ENCODE measurements around the gene PRSS53. TPM values are rescaled to one million over a fixed set of nuclear protein-coding genes. Genes with fewer than 3 reads are reported as not detected.

The PRSS53 gene
- total RNA-seq, 1 experiment from 2014 or later: 2.8 TPM

- Histone ChIP-seq H4K5ac (ENCODE audit: insufficient read length, low read depth, low read length) (no peak overlapping the region), H3K4me1 (ENCODE audit: insufficient read depth, low read length) (no peaks in the 10 kb centered on the region), H2BK5ac (ENCODE audit: insufficient read length, low read length) (no peak overlapping the region), H4K91ac (ENCODE audit: insufficient read length, low read depth, low read length) (no peak overlapping the region), H2AK5ac (ENCODE audit: insufficient read length, low read length) (no peak overlapping the region), H3K9ac (ENCODE audit: extremely low read depth, insufficient read length, low read length) (no peak overlapping the region), H3K4ac (ENCODE audit: low read depth, low read length) (no peak overlapping the region), H2AFZ (ENCODE audit: low read length) (no peak overlapping the region), H3K27ac (ENCODE audit: insufficient read length, low read depth, low read length) (no peak overlapping the region), H3K9me3 (ENCODE audit: control insufficient read depth, low read depth, low read length) (no peaks in the 10 kb centered on the region), H2BK15ac (ENCODE audit: low read depth, low read length) (no peak overlapping the region), H2BK120ac (ENCODE audit: low read depth, low read length, poor library complexity, severe bottlenecking) (no peak overlapping the region), H4K8ac (replicated peaks; ENCODE audit: insufficient read length, low read depth, low read length) (no peak overlapping the region), H3K79me2 (ENCODE audit: insufficient read depth, low read length) (peaks cover 27% of the 10 kb centered on the region; the same call in 1 of the 2 replicates), H3K23me2 (ENCODE audit: insufficient read length, low read depth, low read length, poor library complexity, severe bottlenecking) (peaks cover 9% of the 10 kb centered on the region), H3K56ac (ENCODE audit: insufficient read length, low read depth, low read length) (no peak overlapping the region), H3T11ph (ENCODE audit: low read length) (no peak overlapping the region), H3K18ac (ENCODE audit: insufficient read length, low read depth, low read length) (no peak overlapping the region), H4K20me1 (ENCODE audit: control insufficient read depth, insufficient read depth, insufficient read length) (no peaks in the 10 kb centered on the region), H3K4me2 (ENCODE audit: insufficient read depth, insufficient read length, low read length) (peak overlapping the region; percentile 89), H3K23ac (ENCODE audit: insufficient read length, low read depth, low read length) (no peak overlapping the region), H3K79me1 (ENCODE audit: insufficient read depth, low read depth, low read length, poor library complexity, severe bottlenecking) (peaks cover 12% of the 10 kb centered on the region), H3K27me3 (ENCODE audit: insufficient read depth, low read length) (no peaks in the 10 kb centered on the region), H2BK12ac (ENCODE audit: insufficient read length, low read depth, low read length) (no peak overlapping the region), H2BK20ac (ENCODE audit: low read depth, low read length, poor library complexity, severe bottlenecking) (no peak overlapping the region), H3K14ac (ENCODE audit: insufficient read depth, low read length) (no peak overlapping the region)
- TF ChIP-seq CTCF (conservative IDR thresholded peaks at IDR 0.05): no peak
- H3K36me3 Mint-ChIP-seq (ENCODE audit: insufficient read depth in 1 of 3, low read depth in 3 of 3): peaks cover 3 to 11% (median 8%) of the 10 kb centered on the region in 3 experiments; a peak in 5 of 7 replicates
- WGBS (ENCODE audit: extremely low coverage, insufficient read length, low lambda C conversion rate): no CpG with 5 or more reads among the region's 4 CpGs
- peaks cover 16 to 20% of the 10 kb centered on the region in 2 experiments for H3K4me1 Mint-ChIP-seq
- H3K9me3 Mint-ChIP-seq: no peaks in the 10 kb centered on the region; a peak in 1 of 5 replicates
- no peaks in the 10 kb centered on the region for H3K27me3 Mint-ChIP-seq (ENCODE audit: low read depth)
- peak overlapping the region in 1 of 3 experiments; percentile 94; a peak in 2 of 7 replicates for H3K27ac Mint-ChIP-seq
- H3K4me3 Mint-ChIP-seq: peak overlapping the region; percentile 92 to 93
- no peak for DNase-seq
Measured at GRCh38 chr16:31071861-31072260, 16.9 kb downstream of the PRSS53 start.

Measured in H9 (cell line).